GM19023 (cell line): ENCODE results near the gene TMEM132D.
"Not testable (repeated sequence)": the region's sequence is repeated elsewhere in the genome, so short reads cannot be mapped to it uniquely, and the experiment has no call there.

Experiments used
- ATAC-seq: cut with Tn5 transposase; IDR thresholded peaks from one replicate; pipeline ENCODE4 v1.9.1; 2021; ENCODE audit warnings: mild to moderate bottlenecking, moderate library complexity; ENCODE audit not compliant: unreplicated experiment

Gene TMEM132D

GRCh38 chr12:129903956-129904829, at the start of gene TMEM132D:
Gene TMEM132D (minus strand): TSS chr12:129904025.
- no peak for ATAC-seq

GRCh38 chr12:129949651-129950050, 45.8 kb upstream of the TMEM132D start:
- no peak for ATAC-seq

- ATAC-seq: no peak
Observed at GRCh38 chr12:129941618-129942017, 37.8 kb upstream of the TMEM132D start.

GRCh38 chr12:129938089-129938488, 34.3 kb upstream of the TMEM132D start:
- no peak for ATAC-seq

GRCh38 chr12:129937426-129937825, 33.6 kb upstream of the TMEM132D start:
- no peak for ATAC-seq

- ATAC-seq: no peak
Observed at GRCh38 chr12:129928643-129929042, 24.8 kb upstream of the TMEM132D start.

GRCh38 chr12:129927316-129927900, 23.6 kb upstream of the TMEM132D start:
- no peak for ATAC-seq

- ATAC-seq: peak; percentile 64
Observed at GRCh38 chr12:129911428-129912049, 7.7 kb upstream of the TMEM132D start.

GRCh38 chr12:129909051-129910020, 5.5 kb upstream of the TMEM132D start:
- no peak for ATAC-seq

GRCh38 chr12:129903092-129903945, 506 bp downstream of the TMEM132D start:
- ATAC-seq: no peak

GRCh38 chr12:129902371-129903091, 1.3 kb downstream of the TMEM132D start:
- ATAC-seq: no peak

- ATAC-seq: no peak
Observed at GRCh38 chr12:129901254-129901653, 2.6 kb downstream of the TMEM132D start.

GRCh38 chr12:129900306-129900705, 3.5 kb downstream of the TMEM132D start:
- ATAC-seq: no peak

- not testable (repeated sequence) for ATAC-seq
Observed at GRCh38 chr12:129899045-129899444, 4.8 kb downstream of the TMEM132D start.

- ATAC-seq: no peak
Observed at GRCh38 chr12:129893691-129894090, 10.1 kb downstream of the TMEM132D start.

GRCh38 chr12:129887101-129887500, 16.7 kb downstream of the TMEM132D start:
- no peak for ATAC-seq

- ATAC-seq: no peak
Observed at GRCh38 chr12:129886541-129886940, 17.3 kb downstream of the TMEM132D start.

- ATAC-seq: no peak
Observed at GRCh38 chr12:129885287-129885686, 18.5 kb downstream of the TMEM132D start.

GRCh38 chr12:129877411-129877810, 26.4 kb downstream of the TMEM132D start:
- no peak for ATAC-seq
